HG03280 (cell line): Measurements from ENCODE around the gene STEEP1.

Source experiments
- ATAC-seq: cut with Tn5 transposase; IDR thresholded peaks from one replicate; pipeline ENCODE4 v1.9.1; 2021; ENCODE audit warnings: mild to moderate bottlenecking, moderate library complexity; ENCODE audit not compliant: unreplicated experiment

Gene STEEP1

GRCh38 chrX:119565107-119565663 is at the start of gene STEEP1:
Gene STEEP1, minus strand, starts transcription at chrX:119565409. Its CDS starts 54 bp downstream, at chrX:119565355.
- ATAC-seq, result peak; percentile 93

GRCh38 chrX:119614776-119615175 is 49.6 kb upstream of the STEEP1 start:
- ATAC-seq, result no peak

- no peak for ATAC-seq
Observed at GRCh38 chrX:119607018-119607389, 41.8 kb upstream of the STEEP1 start.

- ATAC-seq, result peak; percentile 85
Observed at GRCh38 chrX:119606280-119607017, 41.2 kb upstream of the STEEP1 start, which contains the start of gene NKRF. Gene NKRF, minus strand, starts transcription at chrX:119606424.

- ATAC-seq, result peak; percentile 30
Observed at GRCh38 chrX:119605464-119606279, 40.5 kb upstream of the STEEP1 start.

- ATAC-seq, result no peak
Observed at GRCh38 chrX:119604766-119605463, 39.7 kb upstream of the STEEP1 start.

GRCh38 chrX:119602701-119603255 is 37.6 kb upstream of the STEEP1 start:
- no peak for ATAC-seq

GRCh38 chrX:119589810-119590209 is 24.6 kb upstream of the STEEP1 start:
- ATAC-seq, result no peak

- ATAC-seq, result no peak
Observed at GRCh38 chrX:119583431-119584059, 18.3 kb upstream of the STEEP1 start.

GRCh38 chrX:119579414-119579813 is 14.2 kb upstream of the STEEP1 start:
- ATAC-seq, result no peak

- peak; percentile 78 for ATAC-seq
Observed at GRCh38 chrX:119574394-119575266, 9.4 kb upstream of the STEEP1 start, which contains the start of gene UBE2A. Gene UBE2A, plus strand, starts transcription at chrX:119574563. Its CDS starts 149 bp downstream, at chrX:119574712.

GRCh38 chrX:119573840-119574393 is 8.7 kb upstream of the STEEP1 start:
- ATAC-seq, result peak; percentile 25

GRCh38 chrX:119573222-119573621 is 8.0 kb upstream of the STEEP1 start:
- no peak for ATAC-seq

- no peak for ATAC-seq
Observed at GRCh38 chrX:119570351-119570835, 5.2 kb upstream of the STEEP1 start.

GRCh38 chrX:119552508-119552907 is 12.7 kb downstream of the STEEP1 start:
- ATAC-seq, result no peak

- no peak for ATAC-seq
Observed at GRCh38 chrX:119549327-119550016, 15.7 kb downstream of the STEEP1 start.

- ATAC-seq, result no peak
Observed at GRCh38 chrX:119541188-119541587, 24.0 kb downstream of the STEEP1 start.

- no peak for ATAC-seq
Observed at GRCh38 chrX:119539872-119540271, 25.3 kb downstream of the STEEP1 start.
